HL-60 (cell line): ENCODE measurements around the gene CASP7.

Source experiments
- DNase-seq, 2 experiments: peaks; one replicate each; pipeline ENCODE4 v3.0.0-alpha.2; 2010 to 2020; ENCODE audit warnings: low read depth in 1 of 2, low spot score in 1 of 2
- H3K27ac ChIP-seq: fragments of 250-450 bp; sonication (Bioruptor Pico); replicated peaks from 2 replicates; pipeline ENCODE4 v1.5.1; 2020; ENCODE audit warnings: mild to moderate bottlenecking, moderate library complexity
- H3K27me3 ChIP-seq: fragments of 250-450 bp; sonication (Bioruptor Pico); 2 replicates; pipeline ENCODE4 v1.5.1; 2021; ENCODE audit warnings: mild to moderate bottlenecking, moderate library complexity; ENCODE audit not compliant: insufficient read depth, poor library complexity, severe bottlenecking
- H3K4me3 ChIP-seq: replicated peaks from 2 replicates; pipeline ENCODE4 v1.5.1; 2011; ENCODE audit warnings: mild to moderate bottlenecking, control low read depth, low read length; ENCODE audit not compliant: insufficient read depth
- GABPA ChIP-seq: IDR thresholded peaks from 2 replicates; pipeline ENCODE4 v1.6.1; 2012; ENCODE audit warnings: low read depth
- POLR2AphosphoS5 ChIP-seq: IDR thresholded peaks from 2 replicates; pipeline ENCODE4 v1.6.1; 2012; ENCODE audit warnings: low read depth
- REST ChIP-seq: IDR thresholded peaks from 2 replicates; pipeline ENCODE4 v1.6.1; 2012; ENCODE audit warnings: low read depth; ENCODE audit not compliant: insufficient replicate concordance
- SPI1 ChIP-seq: IDR thresholded peaks from 2 replicates; pipeline ENCODE4 v1.6.1; 2012; ENCODE audit warnings: low read depth, mild to moderate bottlenecking, borderline replicate concordance
- TF ChIP-seq, protein P1 (sequence below): IDR thresholded peaks from one replicate; pipeline ENCODE4 v1.5.1; 2011; ENCODE audit warnings: low read length, control low read depth, inconsistent platforms; ENCODE audit not compliant: insufficient read depth

Gene CASP7

GRCh38 chr10:113689057-113689456 lies 9.3 kb downstream of the CASP7 start:
- H3K27ac ChIP-seq = no peak overlapping the region
- H3K4me3 ChIP-seq = no peak overlapping the region
- no peaks in the 10 kb centered on the region for H3K27me3 ChIP-seq
- DNase-seq = no peak
- TF ChIP-seq GABPA (no peak), REST (no peak), POLR2AphosphoS5 (no peak), SPI1 (no peak)
- TF ChIP-seq, protein P1, sequence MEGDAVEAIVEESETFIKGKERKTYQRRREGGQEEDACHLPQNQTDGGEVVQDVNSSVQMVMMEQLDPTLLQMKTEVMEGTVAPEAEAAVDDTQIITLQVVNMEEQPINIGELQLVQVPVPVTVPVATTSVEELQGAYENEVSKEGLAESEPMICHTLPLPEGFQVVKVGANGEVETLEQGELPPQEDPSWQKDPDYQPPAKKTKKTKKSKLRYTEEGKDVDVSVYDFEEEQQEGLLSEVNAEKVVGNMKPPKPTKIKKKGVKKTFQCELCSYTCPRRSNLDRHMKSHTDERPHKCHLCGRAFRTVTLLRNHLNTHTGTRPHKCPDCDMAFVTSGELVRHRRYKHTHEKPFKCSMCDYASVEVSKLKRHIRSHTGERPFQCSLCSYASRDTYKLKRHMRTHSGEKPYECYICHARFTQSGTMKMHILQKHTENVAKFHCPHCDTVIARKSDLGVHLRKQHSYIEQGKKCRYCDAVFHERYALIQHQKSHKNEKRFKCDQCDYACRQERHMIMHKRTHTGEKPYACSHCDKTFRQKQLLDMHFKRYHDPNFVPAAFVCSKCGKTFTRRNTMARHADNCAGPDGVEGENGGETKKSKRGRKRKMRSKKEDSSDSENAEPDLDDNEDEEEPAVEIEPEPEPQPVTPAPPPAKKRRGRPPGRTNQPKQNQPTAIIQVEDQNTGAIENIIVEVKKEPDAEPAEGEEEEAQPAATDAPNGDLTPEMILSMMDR = no peak

GRCh38 chr10:113689574-113689973 lies 9.9 kb downstream of the CASP7 start:
- H3K4me3 ChIP-seq = no peak overlapping the region
- DNase-seq = no peak
- H3K27me3 ChIP-seq = no peaks in the 10 kb centered on the region
- no peak overlapping the region for H3K27ac ChIP-seq
- no peak for TF ChIP-seq GABPA
- no peak for TF ChIP-seq POLR2AphosphoS5
- TF ChIP-seq, protein P1 = no peak
- TF ChIP-seq SPI1 = no peak
- no peak for TF ChIP-seq REST

DNA sequence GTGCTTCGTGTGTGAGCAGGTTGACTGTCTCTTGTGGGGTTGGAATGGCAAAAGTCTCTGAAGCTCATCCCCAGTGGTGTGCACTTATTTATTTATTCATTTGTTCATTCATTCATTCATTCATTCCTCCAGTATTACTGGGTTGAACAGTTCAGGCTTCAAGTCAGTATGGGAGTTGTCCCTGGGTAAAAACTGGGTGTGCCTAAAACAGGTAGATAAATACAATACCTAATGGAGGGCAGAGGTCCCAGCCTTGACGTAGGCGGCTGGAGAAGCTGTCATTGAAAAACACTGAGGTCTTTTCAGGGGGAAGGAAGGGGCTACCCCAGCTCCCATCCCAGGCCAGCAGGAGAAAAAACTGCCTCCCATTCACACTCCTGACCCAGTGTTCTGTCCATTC lies 11.0 kb downstream of the CASP7 start:
- no peak overlapping the region for H3K27ac ChIP-seq
- TF ChIP-seq, protein P1 = no peak
- no peak for TF ChIP-seq POLR2AphosphoS5
- no peak for TF ChIP-seq GABPA
- no peak for TF ChIP-seq REST
- TF ChIP-seq SPI1 = no peak
- no peak overlapping the region for H3K4me3 ChIP-seq
- DNase-seq = no peak
- no peaks in the 10 kb centered on the region for H3K27me3 ChIP-seq
